ENCODE data around the gene GNG2. TPM values are rescaled to one million over a fixed set of nuclear protein-coding genes. Genes with fewer than 3 reads are reported as not detected.

The GNG2 gene
- total RNA-seq, 1 experiment from 2014 or later = 0.33 TPM

DNA sequence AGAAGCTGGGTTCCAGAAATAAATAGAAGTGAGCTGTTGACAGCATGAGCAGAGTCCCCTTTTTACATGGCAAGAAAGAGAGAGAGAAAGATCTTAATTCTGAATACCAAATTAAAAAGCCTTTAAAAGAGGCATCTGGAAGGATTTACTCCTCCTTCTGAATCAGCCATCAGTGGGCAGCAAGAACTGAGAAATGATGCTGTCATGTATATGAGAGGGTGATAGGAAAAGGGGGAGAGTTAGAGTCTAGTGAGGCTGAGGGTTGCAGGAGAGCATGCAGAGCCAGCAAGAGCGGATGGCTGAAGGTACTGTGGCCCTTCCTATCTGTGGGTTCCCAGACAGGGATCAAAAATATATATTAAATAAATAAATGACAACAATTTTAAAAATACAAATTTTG, 34.5 kb upstream of the GNG2 start:
- ChIA-PET CTCF (no interaction called here), POLR2A (ENCODE audit: unreplicated experiment) (interaction anchor here (0.6 kb wide), 1 partner anchor 12 kb away, joined by 5 read pairs; no protein-coding TSS in a partner anchor)
- no peak overlapping the region for H2AFZ ChIP-seq
- H3K27me3 ChIP-seq (ENCODE audit: insufficient read depth, low read depth) = no peaks in the 10 kb centered on the region
- peaks cover 27% of the 10 kb centered on the region for H3K4me1 ChIP-seq (replicated peaks; ENCODE audit: insufficient read depth)
- no peak for TF ChIP-seq EZH2 (IDR thresholded peaks at IDR 0.05; ENCODE audit: low read depth)
- TF ChIP-seq, protein P1, sequence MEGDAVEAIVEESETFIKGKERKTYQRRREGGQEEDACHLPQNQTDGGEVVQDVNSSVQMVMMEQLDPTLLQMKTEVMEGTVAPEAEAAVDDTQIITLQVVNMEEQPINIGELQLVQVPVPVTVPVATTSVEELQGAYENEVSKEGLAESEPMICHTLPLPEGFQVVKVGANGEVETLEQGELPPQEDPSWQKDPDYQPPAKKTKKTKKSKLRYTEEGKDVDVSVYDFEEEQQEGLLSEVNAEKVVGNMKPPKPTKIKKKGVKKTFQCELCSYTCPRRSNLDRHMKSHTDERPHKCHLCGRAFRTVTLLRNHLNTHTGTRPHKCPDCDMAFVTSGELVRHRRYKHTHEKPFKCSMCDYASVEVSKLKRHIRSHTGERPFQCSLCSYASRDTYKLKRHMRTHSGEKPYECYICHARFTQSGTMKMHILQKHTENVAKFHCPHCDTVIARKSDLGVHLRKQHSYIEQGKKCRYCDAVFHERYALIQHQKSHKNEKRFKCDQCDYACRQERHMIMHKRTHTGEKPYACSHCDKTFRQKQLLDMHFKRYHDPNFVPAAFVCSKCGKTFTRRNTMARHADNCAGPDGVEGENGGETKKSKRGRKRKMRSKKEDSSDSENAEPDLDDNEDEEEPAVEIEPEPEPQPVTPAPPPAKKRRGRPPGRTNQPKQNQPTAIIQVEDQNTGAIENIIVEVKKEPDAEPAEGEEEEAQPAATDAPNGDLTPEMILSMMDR (conservative IDR thresholded peaks at IDR 0.05) = no peak
- no peaks in the 10 kb centered on the region for H4K20me1 ChIP-seq (ENCODE audit: insufficient read depth)
- no peak for DNase-seq
- H3K36me3 ChIP-seq (ENCODE audit: low read depth) = no peaks in the 10 kb centered on the region
- H3F3A ChIP-seq (ENCODE audit: insufficient read depth, low read depth) = peaks cover 34% of the 10 kb centered on the region
- H3K27ac ChIP-seq = no peak overlapping the region
- intact Hi-C loops (cut with micrococcal nuclease; ENCODE audit: unreplicated experiment) = no loop called here
- no TSS peak for BruUV-seq (replicated peaks)
- no peaks in the 10 kb centered on the region for H3K9me2 ChIP-seq (ENCODE audit: insufficient read depth)
- H3K79me2 ChIP-seq (ENCODE audit: low read depth) = no peaks in the 10 kb centered on the region
- no peak overlapping the region for H3K4me2 ChIP-seq
- no peaks in the 10 kb centered on the region for H3K9me3 ChIP-seq (ENCODE audit: insufficient read depth, low read depth)
- no peak overlapping the region for H3K4me3 ChIP-seq

DNA sequence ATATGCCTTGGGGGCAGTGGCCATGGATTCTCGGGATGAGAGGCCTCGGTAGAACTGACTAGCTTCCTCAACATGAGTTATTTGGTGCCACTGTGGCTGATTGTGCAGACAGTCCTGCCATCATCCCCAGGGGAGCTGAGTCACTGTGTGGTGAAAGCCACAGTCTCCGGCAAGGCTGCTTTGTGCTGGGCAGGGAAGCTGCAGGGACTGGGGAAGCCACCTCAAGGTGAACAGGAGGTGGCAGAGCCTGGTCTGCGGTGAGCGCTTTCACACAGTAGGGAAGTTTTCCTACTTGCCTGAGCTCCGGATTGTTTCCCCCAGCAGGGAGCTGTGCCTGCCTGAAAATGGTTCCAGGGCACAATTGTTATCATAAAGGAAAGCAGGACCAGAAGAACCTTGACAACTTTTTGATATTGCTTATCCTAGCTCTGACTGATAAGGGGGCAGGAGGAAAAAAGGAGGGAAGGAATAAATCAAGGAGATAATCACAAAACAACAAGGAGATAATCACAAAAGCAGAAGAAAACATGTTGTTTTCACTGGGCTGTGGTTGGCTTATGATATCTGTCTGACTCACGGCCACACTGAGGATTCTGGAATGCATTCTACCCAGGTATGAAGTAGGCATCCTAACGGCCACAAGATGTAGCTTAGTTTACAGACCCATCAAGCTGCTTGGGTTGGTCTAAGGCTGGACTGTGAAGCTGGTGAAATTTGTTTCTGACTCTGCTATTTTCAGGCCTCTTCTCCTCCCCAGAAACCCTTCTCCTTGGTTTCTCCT, 32.2 kb upstream of the GNG2 start:
- Histone ChIP-seq H3K4me2 (peak overlapping the region; percentile 74), H3K27ac (peak overlapping the region; percentile 83), H3K9me3 (ENCODE audit: insufficient read depth, low read depth) (no peaks in the 10 kb centered on the region; the same call in 1 of the 2 replicates), H3K36me3 (ENCODE audit: low read depth) (no peaks in the 10 kb centered on the region), H3F3A (ENCODE audit: insufficient read depth, low read depth) (peaks cover 30% of the 10 kb centered on the region), H3K4me3 (no peak overlapping the region), H3K27me3 (ENCODE audit: insufficient read depth, low read depth) (no peaks in the 10 kb centered on the region), H2AFZ (peak overlapping the region; percentile 68), H3K4me1 (replicated peaks; ENCODE audit: insufficient read depth) (peaks cover 22% of the 10 kb centered on the region), H3K79me2 (ENCODE audit: low read depth) (no peaks in the 10 kb centered on the region), H4K20me1 (ENCODE audit: insufficient read depth) (no peaks in the 10 kb centered on the region), H3K9me2 (ENCODE audit: insufficient read depth) (no peaks in the 10 kb centered on the region)
- intact Hi-C loops (cut with micrococcal nuclease; ENCODE audit: unreplicated experiment) = loop anchor here (2.0 kb wide), 1 partner anchor 151 kb away; no protein-coding TSS in a partner anchor
- no TSS peak for BruUV-seq (replicated peaks)
- ChIA-PET CTCF (interaction anchor here (0.6 to 1.3 kb wide), 3 partner anchors 52 to 548 kb away, joined by 3 to 6 read pairs (median 3); no protein-coding TSS in a partner anchor), POLR2A (ENCODE audit: unreplicated experiment) (interaction anchor here (0.5 to 0.7 kb wide), 5 partner anchors 16 to 1781 kb away, joined by 3 to 8 read pairs (median 4); no protein-coding TSS in a partner anchor)
- DNase-seq = peak; percentile 67 to 84
- TF ChIP-seq, protein P1 (conservative IDR thresholded peaks at IDR 0.05) = no peak
- no peak for TF ChIP-seq EZH2 (IDR thresholded peaks at IDR 0.05; ENCODE audit: low read depth)

DNA sequence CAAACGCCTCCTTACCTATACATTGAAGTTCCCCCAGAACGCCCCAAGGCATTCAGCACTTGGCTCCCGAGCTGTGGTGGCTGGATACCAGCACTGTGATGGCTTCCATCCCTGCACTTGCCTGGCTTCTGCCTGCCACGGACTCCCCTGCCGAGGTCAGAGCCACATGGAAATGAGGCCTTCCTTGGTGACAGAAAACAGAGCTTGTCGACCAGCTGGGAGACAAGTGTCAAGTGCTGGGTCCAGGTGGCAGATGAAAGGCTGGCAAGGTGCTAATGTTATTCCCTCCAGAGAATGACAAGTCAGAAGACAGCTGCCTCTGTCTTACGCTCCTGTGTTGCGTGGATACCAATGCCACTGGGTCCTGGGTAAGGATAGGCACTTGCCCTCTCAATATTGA, 26.2 kb upstream of the GNG2 start:
- intact Hi-C loops (cut with micrococcal nuclease; ENCODE audit: unreplicated experiment) = no loop called here
- Histone ChIP-seq H3K4me1 (replicated peaks; ENCODE audit: insufficient read depth) (peaks cover 20% of the 10 kb centered on the region), H3K27ac (no peak overlapping the region), H3K4me3 (no peak overlapping the region), H4K20me1 (ENCODE audit: insufficient read depth) (no peaks in the 10 kb centered on the region), H3F3A (ENCODE audit: insufficient read depth, low read depth) (peaks cover 6% of the 10 kb centered on the region; the same call in 1 of the 2 replicates), H3K4me2 (no peak overlapping the region), H3K9me3 (ENCODE audit: insufficient read depth, low read depth) (no peaks in the 10 kb centered on the region; the same call in 1 of the 2 replicates), H3K36me3 (ENCODE audit: low read depth) (no peaks in the 10 kb centered on the region), H3K27me3 (ENCODE audit: insufficient read depth, low read depth) (no peaks in the 10 kb centered on the region), H3K9me2 (ENCODE audit: insufficient read depth) (no peaks in the 10 kb centered on the region), H2AFZ (no peak overlapping the region), H3K79me2 (ENCODE audit: low read depth) (no peaks in the 10 kb centered on the region)
- TF ChIP-seq, protein P1 (conservative IDR thresholded peaks at IDR 0.05) = no peak
- no peak for TF ChIP-seq EZH2 (IDR thresholded peaks at IDR 0.05; ENCODE audit: low read depth)
- no peak for DNase-seq
- CTCF ChIA-PET = no interaction called here
- POLR2A ChIA-PET (ENCODE audit: unreplicated experiment) = no interaction called here
- BruUV-seq (replicated peaks) = no TSS peak

All from PC-9 (cell line).